H1 (cell line): ENCODE data around the gene TRAPPC3. TPM values are rescaled to one million over a fixed set of nuclear protein-coding genes. Genes with fewer than 3 reads are reported as not detected.
A peak's percentile ranks its signal among the peaks of the same experiment; 100 is the strongest.

ENCODE experiments used
- BACH1 ChIP-seq: IDR thresholded peaks from 2 replicates; pipeline ENCODE4 v1.6.1; 2012; ENCODE audit warnings: low read length, improper control_type of control experiment
- CHD1 ChIP-seq: IDR thresholded peaks from 2 replicates; pipeline ENCODE4 v1.6.1; 2012; ENCODE audit warnings: low read depth, low read length, improper control_type of control experiment
- EP300 ChIP-seq, 2 experiments: IDR thresholded peaks; 1 replicate in 1 of 2; 2 replicates in 1 of 2; pipeline ENCODE4 v1.6.1; 2011 to 2012; ENCODE audit warnings: low read depth in 2 of 2, low read length in 2 of 2, mild to moderate bottlenecking in 2 of 2, borderline replicate concordance in 1 of 2, inconsistent platforms in 1 of 2, moderate library complexity in 1 of 2
- HDAC2 ChIP-seq, 2 experiments: fragments of 300-600 bp in 1 of 2; sonication (generic) in 1 of 2; IDR thresholded peaks; 2 replicates each; pipeline ENCODE4 v1.6.1; 2011 to 2012; ENCODE audit warnings: low read depth in 2 of 2, low read length in 2 of 2, mild to moderate bottlenecking in 2 of 2, moderate library complexity in 2 of 2, borderline replicate concordance in 1 of 2, inconsistent platforms in 1 of 2
- POLR2A ChIP-seq, 2 experiments: IDR thresholded peaks; 1 replicate in 1 of 2; 2 replicates in 1 of 2; pipeline ENCODE4 v1.6.1; 2011; ENCODE audit warnings: low read depth in 2 of 2, low read length in 2 of 2, mild to moderate bottlenecking in 2 of 2; ENCODE audit errors: control extremely low read depth in 1 of 2
- RBBP5 ChIP-seq: IDR thresholded peaks from 2 replicates; pipeline ENCODE4 v1.7.1; 2012; ENCODE audit warnings: low read depth, mild to moderate bottlenecking, inconsistent platforms, low read length, moderate library complexity, borderline replicate concordance
- RXRA ChIP-seq: IDR thresholded peaks from 2 replicates; pipeline ENCODE4 v1.6.1; 2011; ENCODE audit warnings: low read depth, mild to moderate bottlenecking, low read length, moderate library complexity; ENCODE audit not compliant: insufficient read depth
- SIRT6 ChIP-seq: IDR thresholded peaks from one replicate; pipeline ENCODE4 v1.7.1; 2012; ENCODE audit warnings: low read length, inconsistent platforms
- TEAD4 ChIP-seq: IDR thresholded peaks from 2 replicates; pipeline ENCODE4 v1.6.1; 2012; ENCODE audit warnings: low read depth, low read length, inconsistent platforms, mixed read lengths
- polyA plus RNA-seq, 7 experiments: library from polyadenylated mRNA; depleted of rRNA in 3 of 7; stranded (reverse) in 5 of 7; unstranded in 2 of 7; fragments of >200 nt in 5 of 7; fragments of 200-250 nt in 2 of 7; gene quantifications; 1 replicate in 5 of 7; 2 replicates in 1 of 7; 4 replicates in 1 of 7; pipeline versions ENCODE4 v1.2.1 to v1.2.3, GENCODE V29; 2011 to 2013; ENCODE audit warnings: missing spikeins in 2 of 7, mixed read lengths in 2 of 7
- total RNA-seq: library from RNA; stranded (reverse); fragmentation: NEBNext Ultra II Directional; extraction: Animal tissue kit (Norgen Biotek cat#: 25700); gene quantifications from 2 replicates; pipeline ENCODE4 v1.2.1, GENCODE V29; 2021
- TF ChIP-seq, protein P1 (sequence below), 3 experiments: IDR thresholded peaks; 1 replicate in 2 of 3; 2 replicates in 1 of 3; pipeline versions ENCODE4 v1.5.1 to v1.6.1; 2011; ENCODE audit warnings: low read length in 3 of 3, mild to moderate bottlenecking in 3 of 3, inconsistent platforms in 2 of 3, low read depth in 1 of 3, moderate library complexity in 1 of 3; ENCODE audit not compliant: insufficient read depth in 1 of 3; ENCODE audit errors: control extremely low read depth in 1 of 3

TRAPPC3 gene
- total and polyA plus RNA-seq, 2 of the 8 experiments (the other 6 are each of a cell fraction or from before 2014, with no cell fraction given) = 47.8 to 51.0 TPM

DNA sequence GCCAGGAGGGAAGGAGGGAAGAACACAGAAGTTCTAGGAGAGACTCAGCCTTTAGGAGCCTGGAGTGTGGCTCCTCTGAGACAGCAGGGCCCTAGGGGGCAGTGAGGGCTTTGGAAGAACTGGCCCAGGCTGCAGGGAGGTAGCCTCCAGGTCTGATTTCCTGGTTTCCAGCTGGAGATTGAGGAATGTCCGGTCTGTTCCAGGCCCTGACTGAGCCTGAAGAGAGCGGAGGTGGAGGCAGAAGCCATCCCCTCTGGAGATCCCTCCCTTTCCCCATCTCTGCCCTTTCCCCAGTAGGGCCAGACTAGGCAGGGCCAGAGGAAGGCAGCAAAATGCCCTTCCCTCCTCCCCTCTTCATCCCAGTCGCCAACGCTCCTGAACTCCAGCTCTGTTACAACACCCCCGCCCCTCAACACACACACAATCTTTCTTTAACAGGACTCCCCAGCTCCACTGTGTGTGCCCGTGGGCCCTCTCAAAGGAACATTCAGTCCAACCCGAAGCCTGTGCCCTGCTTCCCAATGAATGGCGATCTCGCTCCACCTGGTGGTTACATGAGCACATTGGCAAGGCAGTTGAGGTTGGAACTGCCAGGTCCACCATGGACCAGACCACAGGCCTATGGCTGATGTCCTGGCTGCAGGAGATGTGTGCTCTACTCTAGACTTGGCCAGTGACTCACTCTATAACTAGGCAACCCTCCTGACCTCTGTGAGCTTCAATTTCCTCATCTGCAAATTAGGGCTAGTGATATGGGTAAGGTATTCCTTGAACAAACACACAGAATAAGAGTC lies 38.7 kb upstream of the TRAPPC3 start (continued):
- TF ChIP-seq HDAC2 (IDR thresholded peaks at IDR 0.05; ENCODE audit: borderline replicate concordance in 1 of 2, low read depth in 2 of 2, low read length in 2 of 2) (0 out of 4 replicates have a peak, but pooled peaks of 1 of the 2 experiments have one; percentile 83), POLR2A (IDR thresholded peaks at IDR 0.05; ENCODE audit: control extremely low read depth in 1 of 2, low read depth in 2 of 2, low read length in 2 of 2) (peak in 1 of 2 experiments; percentile 62; a peak in 2 of 3 replicates), SIRT6 (no peak), TEAD4 (no peak), CHD1 (no peak), EP300 (IDR thresholded peaks at IDR 0.05; ENCODE audit: borderline replicate concordance in 1 of 2, low read depth in 2 of 2, low read length in 2 of 2) (no peak; a peak in 1 of 3 replicates), RBBP5 (peak; percentile 64; the same call in 1 of the 2 replicates), BACH1 (peak; percentile 37; the same call in 1 of the 2 replicates), RXRA (no peak)
- TF ChIP-seq, protein P1, sequence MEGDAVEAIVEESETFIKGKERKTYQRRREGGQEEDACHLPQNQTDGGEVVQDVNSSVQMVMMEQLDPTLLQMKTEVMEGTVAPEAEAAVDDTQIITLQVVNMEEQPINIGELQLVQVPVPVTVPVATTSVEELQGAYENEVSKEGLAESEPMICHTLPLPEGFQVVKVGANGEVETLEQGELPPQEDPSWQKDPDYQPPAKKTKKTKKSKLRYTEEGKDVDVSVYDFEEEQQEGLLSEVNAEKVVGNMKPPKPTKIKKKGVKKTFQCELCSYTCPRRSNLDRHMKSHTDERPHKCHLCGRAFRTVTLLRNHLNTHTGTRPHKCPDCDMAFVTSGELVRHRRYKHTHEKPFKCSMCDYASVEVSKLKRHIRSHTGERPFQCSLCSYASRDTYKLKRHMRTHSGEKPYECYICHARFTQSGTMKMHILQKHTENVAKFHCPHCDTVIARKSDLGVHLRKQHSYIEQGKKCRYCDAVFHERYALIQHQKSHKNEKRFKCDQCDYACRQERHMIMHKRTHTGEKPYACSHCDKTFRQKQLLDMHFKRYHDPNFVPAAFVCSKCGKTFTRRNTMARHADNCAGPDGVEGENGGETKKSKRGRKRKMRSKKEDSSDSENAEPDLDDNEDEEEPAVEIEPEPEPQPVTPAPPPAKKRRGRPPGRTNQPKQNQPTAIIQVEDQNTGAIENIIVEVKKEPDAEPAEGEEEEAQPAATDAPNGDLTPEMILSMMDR (IDR thresholded peaks at IDR 0.05; ENCODE audit: control extremely low read depth in 1 of 3, insufficient read depth in 1 of 3, low read depth in 1 of 3, low read length in 3 of 3) = peak; percentile 93 to 98 (median 97)
